GM20000 (cell line): ENCODE measurements around the gene SLC6A12.

Experiments
- DNase-seq: peaks from one replicate; pipeline ENCODE4 v3.0.0; 2012; ENCODE audit warnings: low spot score
- CTCF ChIP-seq: IDR thresholded peaks from 2 replicates; pipeline ENCODE4 v1.5.1; 2012; ENCODE audit warnings: mild to moderate bottlenecking, control low read depth; ENCODE audit errors: extremely low read depth, missing control alignments

The SLC6A12 gene

GRCh38 chr12:176321-177181 is 37.4 kb downstream of the SLC6A12 start:
- no peak for DNase-seq
- TF ChIP-seq CTCF, result no peak

DNA sequence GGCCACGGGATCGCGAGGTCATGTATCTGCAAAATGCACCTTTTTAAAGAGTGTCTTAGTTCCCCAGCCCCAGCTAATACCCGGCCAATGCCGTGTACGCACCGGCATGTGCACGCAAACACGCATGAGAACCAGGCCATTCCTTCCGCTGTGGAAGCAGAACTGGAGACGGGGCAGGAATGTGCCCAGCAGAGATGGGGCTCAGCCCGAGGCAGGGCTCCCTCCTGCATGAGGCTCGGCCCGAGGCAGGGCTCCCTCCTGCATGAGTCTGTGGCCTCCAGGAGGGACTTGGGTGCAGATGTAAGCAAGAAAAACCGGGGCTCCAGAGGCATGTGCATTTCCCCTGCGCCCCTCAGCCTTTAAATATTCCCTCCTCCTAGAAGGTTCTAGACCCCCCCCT is 38.2 kb downstream of the SLC6A12 start:
- no peak for TF ChIP-seq CTCF
- no peak for DNase-seq

- DNase-seq, result no peak
- no peak for TF ChIP-seq CTCF
Measured at GRCh38 chr12:175250-175649, 38.7 kb downstream of the SLC6A12 start.

GRCh38 chr12:174596-174995 is 39.4 kb downstream of the SLC6A12 start:
- DNase-seq, result no peak
- TF ChIP-seq CTCF, result no peak

DNA sequence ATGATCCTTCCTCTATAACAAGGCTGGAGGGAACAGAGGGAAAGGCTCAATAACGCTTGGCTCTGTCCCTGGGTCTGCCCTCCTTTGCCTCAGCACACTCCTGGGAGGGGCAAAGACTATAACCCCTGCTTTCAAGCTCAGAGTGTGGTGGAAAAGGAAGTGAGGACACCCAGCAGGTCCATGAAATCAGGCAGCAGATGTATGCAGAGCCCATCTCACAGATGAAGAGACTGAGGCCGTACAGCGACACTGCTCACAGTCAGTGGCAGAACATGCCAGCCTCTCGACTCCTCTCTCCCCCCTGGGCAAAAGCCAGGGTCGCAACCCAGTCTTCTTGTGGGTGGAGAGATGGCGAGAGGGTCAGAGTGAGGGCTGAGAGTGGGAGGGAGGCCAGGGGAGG is 39.8 kb downstream of the SLC6A12 start:
- DNase-seq, result no peak
- TF ChIP-seq CTCF, result no peak

GRCh38 chr12:172732-173161 is 41.2 kb downstream of the SLC6A12 start:
- DNase-seq, result no peak

More at GRCh38 chr12:172732-173161, 41.2 kb downstream of the SLC6A12 start:
- TF ChIP-seq CTCF, result no peak
